GOT3 (cell line): ENCODE results near the gene LARP1B.
"Not testable (repeated sequence)": the region's sequence is repeated elsewhere in the genome, so short reads cannot be mapped to it uniquely, and the experiment has no call there.

Experiments
- DNase-seq: peaks from one replicate; lab custom pipeline; 2025; ENCODE audit warnings: mixed read lengths; lab: John Stamatoyannopoulos, UW

The LARP1B gene

DNA sequence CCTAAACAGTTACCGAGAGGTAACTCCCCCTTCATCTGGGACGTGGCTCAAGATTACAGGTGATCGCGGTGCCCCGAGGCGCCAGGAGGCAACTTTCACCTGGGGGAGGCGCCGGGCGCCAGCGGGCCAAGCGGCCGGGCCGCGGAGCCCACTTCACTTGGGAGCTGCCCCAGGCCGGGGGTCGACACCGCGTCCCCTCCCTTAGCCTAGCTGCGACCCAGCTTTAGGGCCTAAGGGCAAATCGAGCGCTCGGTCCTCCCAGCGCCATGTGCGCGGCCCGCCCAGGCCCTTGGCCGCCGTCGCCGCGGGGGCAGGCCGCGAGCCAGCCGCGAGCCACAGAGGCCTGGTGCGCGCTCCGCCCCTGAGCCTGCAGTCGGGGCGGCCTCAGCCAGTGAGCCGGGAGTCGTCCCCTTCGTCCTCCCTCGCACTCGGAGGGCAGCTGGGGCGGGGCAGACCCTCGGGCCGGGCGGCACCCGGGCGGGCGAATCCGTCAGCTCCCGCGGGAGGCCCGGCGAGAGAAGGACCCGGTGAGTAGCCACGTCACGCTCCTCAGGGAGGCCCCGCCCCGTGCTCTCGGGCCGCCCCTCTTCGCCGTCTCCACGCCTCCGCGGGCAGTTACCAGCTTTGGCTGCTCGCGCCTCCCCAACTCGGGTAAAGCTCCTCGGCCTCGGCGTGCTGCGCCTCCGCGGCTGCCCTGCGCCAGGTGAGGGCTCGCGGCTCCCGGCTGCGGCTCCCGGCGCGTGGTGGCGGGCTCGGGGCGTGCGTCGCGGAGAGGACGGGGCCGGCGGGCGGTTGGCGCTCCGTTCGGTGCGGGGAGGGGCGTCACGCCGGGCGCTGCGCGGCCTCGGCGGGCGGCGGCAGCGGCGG, at the start of gene LARP1B:
Gene LARP1B, plus strand, starts transcription at position 614 of the 867 bp plus-strand sequence. CDS start 13,640 bp downstream, outside the sequence.
- DNase-seq = peak; percentile 79

DNA sequence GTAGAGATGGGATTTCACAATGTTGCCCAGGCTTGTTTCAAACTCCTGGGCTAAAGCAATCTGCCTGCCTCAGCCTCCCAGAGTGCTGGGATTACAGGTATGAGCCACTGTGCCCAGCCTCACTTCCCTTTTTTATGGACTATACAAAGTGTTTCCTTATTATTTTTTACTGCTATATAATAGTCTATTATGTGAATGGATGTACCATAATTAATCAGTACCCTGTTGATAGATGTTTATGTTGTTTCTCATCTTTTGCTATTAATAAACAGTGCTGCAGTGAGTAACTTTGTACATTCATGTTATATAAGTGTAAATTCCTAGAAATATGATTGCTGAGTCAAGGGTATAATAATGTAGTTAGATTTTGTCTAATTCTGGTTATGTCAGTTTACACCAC, 35.8 kb upstream of the LARP1B start:
- no peak for DNase-seq

DNA sequence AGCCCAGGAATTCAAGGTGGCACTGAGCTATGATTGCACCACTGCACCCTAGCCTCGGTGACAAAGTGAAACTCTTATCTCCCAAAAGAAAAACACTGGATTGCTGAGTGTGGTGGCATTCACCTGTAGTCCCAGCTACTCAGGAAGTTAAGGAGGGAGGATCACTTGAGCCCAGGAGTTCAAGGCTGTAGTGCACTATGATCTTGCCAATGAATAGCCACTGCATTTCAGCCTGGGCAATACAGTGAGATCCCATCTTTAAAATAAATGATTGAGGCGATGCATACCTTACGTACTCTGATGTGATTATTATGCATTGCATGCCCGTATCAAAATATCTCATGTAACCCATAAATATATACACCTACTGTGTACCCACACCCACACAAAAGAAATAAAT, 31.2 kb upstream of the LARP1B start:
- no peak for DNase-seq

DNA sequence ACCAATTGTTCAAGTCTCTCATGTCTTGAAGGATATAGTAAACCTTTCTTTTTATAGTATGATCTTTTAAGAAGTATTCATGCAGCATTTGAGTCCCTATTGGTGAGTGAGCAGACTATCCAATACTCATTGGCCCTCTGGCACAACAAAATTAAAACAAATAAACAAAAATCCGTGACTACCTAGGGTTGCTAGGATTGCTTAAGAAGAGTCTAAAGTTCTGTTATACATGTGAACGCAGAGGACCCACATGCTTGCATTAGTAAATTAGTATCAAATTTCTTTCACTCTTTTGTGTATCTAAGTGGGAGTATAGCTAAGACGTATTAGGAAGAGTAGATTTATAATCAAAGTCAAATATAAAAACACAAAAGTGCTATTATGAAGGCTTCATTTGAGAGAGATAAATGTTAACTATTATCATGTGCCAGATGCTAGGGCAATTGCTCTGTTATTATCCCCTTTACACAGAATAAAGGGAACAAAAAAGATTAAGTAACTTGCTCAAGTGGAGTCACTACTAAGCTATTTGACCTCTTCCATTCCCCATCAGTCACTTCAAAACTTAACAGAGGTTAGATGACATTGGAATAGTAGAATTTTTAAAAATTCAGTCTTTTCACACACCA, 29.2 kb upstream of the LARP1B start:
- DNase-seq = no peak

DNA sequence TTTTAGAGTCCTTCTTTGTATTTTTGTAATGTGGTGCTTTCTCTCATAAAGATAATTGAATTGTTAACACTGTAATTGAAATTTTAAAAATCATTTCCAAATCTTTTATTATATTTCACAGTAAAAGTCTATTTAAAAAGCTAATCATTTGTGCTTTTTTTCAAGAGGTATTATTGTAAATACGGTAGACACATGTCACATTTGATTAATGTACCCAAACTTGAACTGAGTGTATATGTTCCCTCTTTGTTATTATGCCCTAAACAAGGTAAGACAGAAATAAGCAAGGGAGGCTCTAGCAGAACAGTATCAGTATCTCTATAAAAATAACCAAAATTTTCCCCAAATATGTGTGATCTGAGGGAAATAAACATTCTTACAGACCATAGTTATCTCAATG, 21.5 kb upstream of the LARP1B start:
- DNase-seq = no peak

DNA sequence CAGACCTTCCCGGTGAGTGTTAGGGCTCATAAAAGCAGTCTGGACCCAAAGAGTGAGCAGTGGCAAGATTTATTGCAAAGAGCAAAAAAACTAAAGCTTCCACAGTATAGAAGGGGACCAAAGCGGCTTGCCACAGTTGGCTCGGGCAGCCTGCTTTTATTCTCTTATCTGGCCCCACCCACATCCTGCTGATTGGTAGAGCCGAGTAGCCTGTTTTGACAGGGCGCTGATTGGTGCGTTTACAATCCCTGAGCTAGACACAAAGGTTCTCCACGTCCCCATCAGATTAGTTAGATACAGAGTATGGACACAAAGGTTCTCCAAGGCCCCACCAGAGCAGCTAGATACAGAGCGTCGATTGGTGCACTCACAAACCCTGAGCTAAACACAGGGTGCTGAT, 14.1 kb upstream of the LARP1B start:
- not testable (repeated sequence) for DNase-seq

DNA sequence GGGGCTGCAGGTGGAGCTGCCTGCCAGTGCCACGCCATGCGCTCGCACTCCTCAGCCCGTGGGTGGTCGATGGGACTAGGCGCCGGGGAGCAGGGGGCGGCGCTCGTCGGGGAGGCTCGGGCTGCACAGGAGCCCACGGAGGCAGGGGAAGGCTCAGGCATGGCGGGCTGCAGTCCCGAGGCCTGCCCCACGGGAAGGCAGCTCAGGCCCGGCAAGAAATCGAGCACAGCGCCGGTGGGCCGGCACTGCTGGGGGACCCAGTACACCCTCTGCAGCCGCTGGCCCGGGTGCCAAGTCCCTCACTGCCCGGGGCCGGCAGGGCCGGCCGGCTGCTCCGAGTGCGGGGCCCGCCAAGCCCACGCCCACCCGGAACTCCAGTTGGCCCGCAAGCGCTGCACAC, 13.6 kb upstream of the LARP1B start:
- DNase-seq = not testable (repeated sequence)

DNA sequence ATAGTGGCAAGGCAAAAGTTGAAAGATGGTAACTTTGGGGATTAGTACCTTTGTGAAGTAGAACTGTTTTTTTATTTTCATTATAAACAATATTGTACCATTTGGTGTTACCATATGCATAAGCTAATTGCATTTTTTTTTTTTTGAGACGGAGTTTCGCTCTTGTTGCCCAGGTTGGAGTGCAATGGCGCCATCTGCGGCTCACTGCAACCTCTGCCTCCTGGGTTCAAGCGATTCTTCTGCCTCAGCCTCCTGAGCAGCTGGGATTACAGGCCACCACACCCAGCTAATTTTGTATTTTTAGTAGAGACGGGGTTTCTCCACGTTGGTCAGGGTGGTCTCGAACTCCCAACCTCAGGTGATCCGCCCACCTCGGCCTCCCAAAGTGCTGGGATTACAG, 9.9 kb upstream of the LARP1B start:
- DNase-seq = not testable (repeated sequence)

DNA sequence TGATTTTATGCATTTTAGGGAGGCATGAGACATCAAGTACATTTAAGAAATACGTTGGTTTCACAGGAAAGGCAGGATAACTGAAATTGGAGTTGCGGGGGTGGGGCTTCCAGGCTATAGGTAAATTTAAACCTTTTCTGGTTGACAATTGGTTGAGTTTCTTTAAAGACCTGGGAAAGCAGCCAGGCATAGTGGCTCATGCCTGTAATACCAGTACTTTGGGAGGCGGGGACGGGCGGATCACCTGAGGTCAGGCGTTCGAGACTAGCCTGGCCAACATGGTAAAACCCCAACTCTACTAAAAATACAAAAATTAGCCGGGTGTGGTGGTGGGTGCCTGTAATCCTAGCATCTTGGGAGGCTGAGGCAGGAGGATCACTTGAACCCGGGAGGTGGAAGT, 6.2 kb upstream of the LARP1B start:
- not testable (repeated sequence) for DNase-seq

DNA sequence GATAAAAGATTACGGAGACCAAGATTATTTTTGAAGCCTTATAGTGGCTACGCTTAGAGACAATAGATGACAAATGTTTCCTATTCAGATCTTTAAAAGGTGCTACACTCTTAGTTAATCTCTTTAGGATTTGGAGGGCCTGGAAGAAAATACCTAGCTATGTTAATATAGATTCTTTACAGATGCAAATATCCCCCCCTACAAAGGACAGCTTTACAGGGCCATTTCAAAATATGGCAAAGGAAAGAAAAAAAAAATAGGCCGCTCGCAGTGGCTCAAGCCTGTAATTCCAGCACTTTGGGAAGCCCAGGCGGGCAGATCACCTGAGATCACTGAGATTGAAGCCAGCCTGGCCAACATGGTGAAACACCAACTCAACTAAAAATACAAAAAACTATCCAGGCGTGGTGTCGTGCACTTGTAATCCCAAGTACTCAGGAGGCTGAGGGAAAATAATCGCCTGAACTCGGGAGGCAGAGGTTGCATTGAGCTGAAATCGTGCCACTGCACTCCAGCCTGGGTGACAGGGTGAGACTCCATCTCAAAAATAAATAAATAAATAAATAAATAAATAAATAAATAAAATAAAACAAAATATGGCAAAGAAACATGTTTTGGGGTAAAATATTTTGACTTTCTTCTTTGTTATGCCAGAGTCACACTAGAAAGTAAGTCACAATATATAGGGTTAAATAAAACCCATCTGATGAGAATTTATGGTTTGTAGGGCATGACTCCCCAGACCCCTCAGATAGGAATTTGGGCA, 5.5 kb upstream of the LARP1B start:
- DNase-seq = not testable (repeated sequence)

DNA sequence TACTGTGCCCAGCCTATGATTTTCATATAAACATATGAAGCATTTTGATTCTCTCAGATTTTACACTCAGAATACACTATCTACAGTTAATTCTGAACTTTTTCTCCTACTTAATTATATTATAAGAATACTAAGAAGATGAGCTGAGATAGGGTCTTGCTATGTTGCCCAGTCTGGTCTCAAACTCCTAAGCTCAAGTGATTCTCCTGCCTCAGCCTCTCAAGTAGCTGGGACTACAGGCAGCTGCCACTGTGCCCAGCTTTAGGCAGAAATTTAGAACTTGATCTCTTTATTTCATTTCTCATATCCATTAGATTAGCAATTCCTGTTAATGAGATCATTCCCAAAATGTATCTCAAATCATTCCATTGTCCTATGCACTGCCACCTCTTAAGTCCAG, 4.7 kb upstream of the LARP1B start:
- no peak for DNase-seq

DNA sequence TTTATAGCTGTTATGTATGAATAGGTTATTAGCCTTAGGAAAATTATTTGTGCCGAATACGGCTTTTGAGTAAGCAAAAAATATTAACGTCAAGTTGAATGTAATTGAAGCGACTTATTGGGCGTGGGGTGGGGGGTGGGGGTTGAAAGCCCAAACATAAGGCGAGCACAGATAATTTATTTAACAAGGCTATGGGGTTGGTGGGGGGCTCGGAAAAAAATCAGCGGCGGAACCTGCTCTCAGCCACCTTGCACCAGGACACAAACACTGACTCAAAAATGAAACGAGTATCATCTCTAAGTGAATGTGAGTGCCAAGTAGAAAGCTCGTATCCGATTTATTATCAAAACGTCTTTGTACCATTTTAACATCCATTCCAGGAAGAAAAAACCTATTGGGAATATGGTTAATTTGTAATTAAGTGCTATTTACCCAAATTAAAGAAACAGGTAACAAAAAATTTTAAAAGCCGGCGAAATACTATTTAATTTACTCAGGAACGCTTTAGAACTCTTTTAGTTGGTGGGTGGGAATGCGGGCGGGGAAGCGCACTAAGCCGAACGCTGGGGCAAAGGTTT, 902 bp upstream of the LARP1B start:
- no peak for DNase-seq

DNA sequence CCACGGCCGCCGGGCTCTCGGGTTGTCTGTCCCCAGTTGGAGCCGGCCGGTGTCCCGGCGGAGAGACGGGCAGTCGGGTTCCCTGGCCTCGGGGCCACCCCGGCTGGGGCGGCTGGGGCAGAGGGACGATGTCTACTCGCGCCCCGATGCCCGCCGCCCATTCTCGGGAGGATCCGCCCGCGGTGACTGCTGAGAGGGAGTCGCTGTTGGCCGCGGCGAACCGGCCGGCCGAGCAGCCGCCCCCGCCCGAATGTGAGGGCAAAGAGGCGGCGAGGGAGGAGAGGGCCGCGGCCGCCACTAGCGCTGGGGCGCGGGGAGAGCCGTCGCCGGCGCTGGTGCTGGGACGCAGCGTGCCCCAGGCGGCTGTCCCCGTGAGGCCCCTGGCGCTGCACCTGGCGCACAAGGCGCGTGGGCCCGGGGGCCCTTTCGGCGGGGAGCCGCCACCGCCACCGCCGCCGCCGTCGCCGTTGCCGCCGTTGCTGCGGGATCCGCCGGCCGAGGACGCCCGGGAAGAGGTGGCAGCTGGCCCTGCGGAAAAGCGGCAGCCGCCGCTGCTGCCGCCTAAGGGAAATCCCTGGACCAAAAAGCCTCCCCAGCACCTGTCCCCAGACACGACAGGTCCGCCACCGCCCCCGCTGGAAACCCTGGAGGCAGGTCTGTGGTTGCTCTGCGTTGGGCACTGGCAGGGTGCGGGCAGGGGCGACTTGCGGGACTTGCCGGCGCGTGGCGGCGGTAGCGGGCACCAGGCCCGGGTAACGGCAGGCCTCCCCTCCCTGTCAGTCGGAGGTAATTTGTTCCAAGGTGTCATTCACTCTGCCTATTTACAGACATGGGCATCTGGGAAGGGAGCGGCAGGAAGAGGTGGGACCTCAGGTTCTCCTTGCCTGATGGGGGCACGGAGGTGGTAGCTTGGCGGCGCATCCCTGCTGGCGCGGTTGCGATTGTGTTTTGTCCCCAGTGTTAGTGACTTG, 739 bp downstream of the LARP1B start:
- DNase-seq = peak; percentile 25

DNA sequence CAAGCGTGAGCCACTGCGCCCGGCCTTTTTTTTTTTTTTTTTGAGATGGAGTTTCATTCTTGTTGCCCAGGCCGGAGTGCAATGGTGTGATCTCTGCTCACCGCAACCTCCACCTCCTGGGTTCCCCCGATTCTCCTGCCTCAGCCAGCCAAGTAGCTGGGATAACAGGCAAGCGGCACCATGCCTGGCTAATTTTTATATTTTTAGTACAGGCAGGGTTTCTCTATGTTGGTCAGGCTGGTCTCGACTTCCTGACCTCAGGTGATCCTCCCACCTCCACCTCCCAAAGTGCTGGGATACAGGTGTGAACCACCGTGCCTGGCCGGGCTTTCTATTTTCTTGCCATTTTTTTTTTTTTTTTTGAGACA, 5.3 kb downstream of the LARP1B start:
- not testable (repeated sequence) for DNase-seq

DNA sequence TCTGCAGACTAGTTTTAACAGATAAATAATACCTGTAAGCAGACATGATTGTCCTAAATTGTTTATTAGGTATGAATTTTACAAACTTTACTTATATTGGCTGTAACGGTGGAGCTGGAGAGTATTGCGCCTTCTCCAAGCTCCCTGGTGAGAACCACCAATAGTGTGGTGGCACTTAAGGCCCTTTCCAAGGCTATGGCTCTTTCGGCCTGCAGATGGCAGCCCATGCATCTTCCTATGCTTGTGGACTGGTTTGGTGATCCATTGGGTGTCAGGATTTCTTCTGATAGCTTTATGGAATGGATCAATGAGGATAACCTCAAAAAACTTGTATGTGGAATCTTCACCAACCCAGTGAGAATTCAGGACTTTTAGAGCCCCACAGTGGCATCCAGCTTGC, 7.8 kb downstream of the LARP1B start:
- DNase-seq = no peak

DNA sequence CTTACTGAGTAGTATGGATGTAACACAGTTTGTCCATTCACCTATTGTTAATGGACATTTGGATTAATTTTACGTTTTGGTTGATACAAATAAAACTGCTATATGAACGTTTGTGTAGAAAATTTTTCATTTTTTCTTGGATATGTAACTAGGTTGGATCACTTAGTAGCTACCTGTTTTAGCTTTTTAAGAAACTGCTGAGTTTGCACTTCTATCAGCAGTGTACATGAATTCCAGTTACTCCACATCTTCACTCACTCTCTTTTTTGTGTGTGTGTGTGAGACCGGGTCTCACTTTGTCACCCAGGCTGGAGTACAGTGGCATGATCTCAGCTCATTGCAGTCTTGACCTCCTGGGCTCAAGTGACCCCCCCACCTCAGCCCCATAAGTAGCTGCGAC, 15.4 kb downstream of the LARP1B start:
- DNase-seq = no peak

DNA sequence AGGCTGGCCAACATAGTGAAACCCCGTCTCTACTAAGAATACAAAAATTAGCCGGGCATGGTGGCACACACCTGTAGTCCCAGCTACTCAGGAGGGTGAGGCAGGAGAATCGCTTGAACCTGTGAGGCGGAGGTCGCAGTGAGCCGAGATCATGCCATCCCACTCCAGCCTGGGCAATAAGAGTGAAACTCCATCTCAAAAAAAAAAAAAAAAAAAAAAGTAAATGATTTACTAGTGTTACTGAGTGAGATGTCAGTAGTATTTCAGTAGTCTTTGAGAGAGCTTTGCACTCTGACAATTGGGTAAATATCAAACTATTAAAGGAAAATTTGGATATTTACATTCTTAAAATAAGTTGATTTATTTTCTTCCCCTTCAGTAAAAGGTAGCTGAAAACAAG, 34.2 kb downstream of the LARP1B start:
- not testable (repeated sequence) for DNase-seq

DNA sequence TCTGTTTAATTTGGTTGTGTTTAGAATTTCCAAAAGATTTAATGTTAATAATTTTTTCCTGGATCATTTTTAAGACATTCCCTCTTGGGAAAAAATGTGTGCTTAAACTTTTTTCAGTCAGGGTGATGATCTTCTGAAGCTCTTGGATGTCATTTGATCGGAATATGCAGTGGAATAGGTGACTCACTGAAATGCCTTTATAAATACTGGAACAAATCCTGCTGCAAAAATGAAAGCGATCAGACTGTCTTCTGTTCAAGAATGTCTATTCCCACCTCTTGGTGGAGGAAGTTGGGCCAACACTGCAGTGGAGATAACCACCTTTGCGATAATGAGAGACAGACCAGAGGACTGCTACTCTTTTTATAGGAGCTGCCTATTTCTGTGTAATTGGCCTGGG, 46.7 kb downstream of the LARP1B start:
- DNase-seq = no peak

DNA sequence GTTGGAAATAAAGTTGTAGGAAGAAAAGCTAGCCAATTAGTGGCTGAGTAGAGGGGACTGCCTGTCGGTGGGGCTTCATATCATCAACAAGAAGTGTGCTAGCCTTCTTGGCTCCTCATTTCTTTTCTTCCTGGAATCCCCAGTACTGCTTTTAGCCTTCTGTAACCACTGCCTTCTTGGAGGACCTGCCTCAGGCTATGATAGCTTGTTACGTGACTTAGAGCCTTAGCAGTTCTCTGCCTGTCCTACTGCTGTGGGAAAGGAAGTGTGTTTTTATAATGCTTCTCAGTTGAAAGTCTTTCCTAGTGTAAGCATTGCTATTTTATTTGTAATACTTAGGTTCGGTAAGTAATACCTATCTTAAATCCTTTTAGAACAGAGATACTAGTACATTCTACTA, 61.9 kb downstream of the LARP1B start:
- DNase-seq = no peak

DNA sequence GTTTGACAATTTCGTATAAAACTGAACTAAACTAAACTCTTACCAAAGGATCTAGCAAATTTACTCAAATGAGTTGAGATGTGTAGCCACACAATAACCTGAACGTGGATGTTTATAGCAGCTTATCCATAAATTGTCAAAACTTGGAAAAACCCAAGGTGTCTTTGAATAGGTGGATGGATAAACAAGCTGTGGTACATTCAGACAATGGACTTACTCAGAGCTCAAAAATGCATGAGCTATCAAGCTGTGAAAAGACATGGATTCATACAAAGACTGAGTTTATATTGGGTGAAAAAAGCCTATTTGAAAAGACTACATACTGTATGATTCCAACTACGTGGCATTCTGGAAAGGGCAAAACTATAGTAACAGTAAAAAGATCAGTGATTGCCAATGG, 69.5 kb downstream of the LARP1B start:
- no peak for DNase-seq

DNA sequence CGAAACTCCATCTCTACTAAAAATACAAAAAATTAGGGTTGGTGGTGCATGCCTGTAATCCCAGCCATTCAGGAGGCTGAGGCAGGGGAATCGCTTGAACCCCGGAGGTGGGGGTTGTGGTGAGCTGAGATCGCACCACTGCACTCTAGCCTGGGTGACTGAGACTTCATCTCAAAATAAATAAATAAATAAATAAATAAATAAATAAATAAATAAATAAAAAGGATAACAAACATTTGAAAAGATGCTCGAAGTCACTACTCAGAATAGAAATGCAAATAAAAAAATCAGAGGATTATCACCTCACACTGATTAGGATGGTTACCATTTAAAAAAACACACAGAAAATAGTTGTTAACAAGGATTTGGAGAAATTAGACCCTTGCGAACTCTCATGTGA, 73.8 kb downstream of the LARP1B start:
- DNase-seq = no peak
